NCI-H2196 treated with DMSO at 0.1 percent for 48 hours (cell line): ENCODE results near the gene GNAI3.

Experiments
- DNase-seq: peaks from one replicate; lab custom pipeline; 2025; ENCODE audit not compliant: unreplicated experiment; lab: John Stamatoyannopoulos, UW

The GNAI3 gene

GRCh38 chr1:109592916-109593315 is 44.5 kb downstream of the GNAI3 start:
- DNase-seq, result no peak

GRCh38 chr1:109595531-109595930 is 47.1 kb downstream of the GNAI3 start:
- DNase-seq, result no peak

GRCh38 chr1:109598156-109598555 is 49.7 kb downstream of the GNAI3 start:
- no peak for DNase-seq

- DNase-seq, result no peak
Measured at GRCh38 chr1:109598655-109599054, 50.2 kb downstream of the GNAI3 start.

- no peak for DNase-seq
Measured at GRCh38 chr1:109603229-109603628, 54.8 kb downstream of the GNAI3 start.

GRCh38 chr1:109605381-109605780 is 57.0 kb downstream of the GNAI3 start:
- no peak for DNase-seq

GRCh38 chr1:109609881-109610280 is 61.5 kb downstream of the GNAI3 start:
- DNase-seq, result no peak

- no peak for DNase-seq
Measured at GRCh38 chr1:109610609-109611307, 62.3 kb downstream of the GNAI3 start.

- no peak for DNase-seq
Measured at GRCh38 chr1:109611308-109611990, 63.0 kb downstream of the GNAI3 start.

- DNase-seq, result no peak
Measured at GRCh38 chr1:109613361-109614147, 65.1 kb downstream of the GNAI3 start.

GRCh38 chr1:109615879-109616278 is 67.5 kb downstream of the GNAI3 start:
- DNase-seq, result no peak

- DNase-seq, result no peak
Measured at GRCh38 chr1:109616391-109616790, 68.0 kb downstream of the GNAI3 start.

GRCh38 chr1:109617291-109617801 is 68.9 kb downstream of the GNAI3 start:
- DNase-seq, result no peak

- DNase-seq, result no peak
Measured at GRCh38 chr1:109618661-109619575, 70.5 kb downstream of the GNAI3 start.

GRCh38 chr1:109619576-109620400 is 71.4 kb downstream of the GNAI3 start, which contains the start of the genes AMPD2 and GNAT2:
TSS of gene AMPD2 (plus strand) at chr1:109619837. CDS start at chr1:109621176, 1,339 bp downstream.
TSS of gene GNAT2 (minus strand) at chr1:109619616. CDS start at chr1:109612870, 6,746 bp downstream.
- DNase-seq, result peak; percentile 38

- DNase-seq, result no peak
Measured at GRCh38 chr1:109620401-109620791, 72.0 kb downstream of the GNAI3 start.

GRCh38 chr1:109620841-109621286 is 72.4 kb downstream of the GNAI3 start:
- peak; percentile 65 for DNase-seq

- no peak for DNase-seq
Measured at GRCh38 chr1:109621379-109622136, 73.1 kb downstream of the GNAI3 start.
